Right forelimb (tissue), 1 donor: ENCODE results near the gene ZNF879.

Source experiments
- DNase-seq: peaks from one replicate; pipeline ENCODE4 v3.0.0-alpha.2; 2018

The ZNF879 gene

GRCh38 chr5:179033004-179033580 lies 9.5 kb downstream of the ZNF879 start:
- no peak for DNase-seq

- DNase-seq, result no peak
Observed at GRCh38 chr5:179044765-179045164, 21.2 kb downstream of the ZNF879 start.

- DNase-seq, result no peak
Observed at GRCh38 chr5:179051784-179052183, 28.2 kb downstream of the ZNF879 start.

GRCh38 chr5:179054036-179054785 lies 30.6 kb downstream of the ZNF879 start:
- no peak for DNase-seq

GRCh38 chr5:179054876-179055275 lies 31.3 kb downstream of the ZNF879 start:
- no peak for DNase-seq

- no peak for DNase-seq
Observed at GRCh38 chr5:179055436-179055835, 31.8 kb downstream of the ZNF879 start.

GRCh38 chr5:179055841-179056240 lies 32.2 kb downstream of the ZNF879 start:
- no peak for DNase-seq

- DNase-seq, result peak; percentile 95
Observed at GRCh38 chr5:179060116-179061008, 36.8 kb downstream of the ZNF879 start, which contains the start of gene ZNF354C. ZNF354C (plus strand) TSS chr5:179060373; CDS start chr5:179062069, 1,696 bp downstream.

- DNase-seq, result no peak
Observed at GRCh38 chr5:179061025-179061424, 37.4 kb downstream of the ZNF879 start.

- DNase-seq, result no peak
Observed at GRCh38 chr5:179065703-179066102, 42.1 kb downstream of the ZNF879 start.

- DNase-seq, result no peak
Observed at GRCh38 chr5:179079165-179079987, 55.8 kb downstream of the ZNF879 start.

GRCh38 chr5:179080724-179081123 lies 57.1 kb downstream of the ZNF879 start:
- DNase-seq, result no peak
